HG03066 (cell line): ENCODE data around the gene PLEKHM3.

Experiments used
- ATAC-seq: cut with Tn5 transposase; IDR thresholded peaks from one replicate; pipeline ENCODE4 v1.9.1; 2021; ENCODE audit warnings: low read depth; ENCODE audit not compliant: unreplicated experiment

The PLEKHM3 gene

GRCh38 chr2:207868855-207869596 is 156.3 kb downstream of the PLEKHM3 start:
- ATAC-seq: no peak

DNA sequence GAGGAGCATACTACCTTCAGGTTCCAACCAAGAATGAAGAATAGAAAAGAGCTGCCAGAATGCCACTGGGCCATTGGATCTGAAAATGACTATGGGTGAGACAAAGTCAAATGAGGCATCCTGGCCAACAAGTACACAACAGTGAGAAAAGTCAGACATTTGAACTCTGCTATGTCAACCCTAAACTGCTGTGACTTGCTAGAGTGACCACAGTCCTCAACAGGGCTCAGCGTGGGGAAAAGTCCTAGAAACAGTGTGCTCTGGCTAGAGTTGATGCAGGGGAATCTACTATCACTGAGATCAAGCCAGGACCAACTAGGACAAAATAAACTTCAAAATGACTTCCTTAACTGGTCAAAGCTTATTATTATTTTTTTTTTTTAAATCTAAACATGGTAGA is 157.4 kb downstream of the PLEKHM3 start:
- ATAC-seq: no peak

GRCh38 chr2:207867056-207867455 is 158.3 kb downstream of the PLEKHM3 start:
- ATAC-seq: no peak

- no peak for ATAC-seq
These were observed 160.1 kb downstream of the PLEKHM3 start for GRCh38 chr2:207865210-207865609.

DNA sequence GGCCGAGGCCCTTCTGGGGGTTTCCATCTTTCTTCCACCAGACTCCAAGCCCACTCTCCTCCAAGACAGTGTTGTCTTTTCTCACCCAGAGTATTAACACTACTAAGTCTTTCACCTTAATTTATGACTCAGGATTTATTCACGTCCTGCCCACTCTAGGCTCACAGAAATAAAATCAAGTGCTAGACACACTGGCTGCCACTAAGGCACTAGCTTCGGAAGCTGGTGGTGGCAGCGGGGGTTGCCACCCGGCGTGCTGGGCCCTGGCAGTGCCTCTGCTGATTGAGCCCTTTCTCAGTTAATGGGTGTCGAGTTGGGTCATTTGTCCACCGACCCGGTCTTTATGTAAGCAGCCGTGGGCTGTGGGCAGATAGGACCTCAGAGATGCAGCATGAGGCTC is 162.0 kb downstream of the PLEKHM3 start:
- ATAC-seq: no peak

- ATAC-seq: no peak
These were observed 163.5 kb downstream of the PLEKHM3 start for GRCh38 chr2:207861789-207862188.

DNA sequence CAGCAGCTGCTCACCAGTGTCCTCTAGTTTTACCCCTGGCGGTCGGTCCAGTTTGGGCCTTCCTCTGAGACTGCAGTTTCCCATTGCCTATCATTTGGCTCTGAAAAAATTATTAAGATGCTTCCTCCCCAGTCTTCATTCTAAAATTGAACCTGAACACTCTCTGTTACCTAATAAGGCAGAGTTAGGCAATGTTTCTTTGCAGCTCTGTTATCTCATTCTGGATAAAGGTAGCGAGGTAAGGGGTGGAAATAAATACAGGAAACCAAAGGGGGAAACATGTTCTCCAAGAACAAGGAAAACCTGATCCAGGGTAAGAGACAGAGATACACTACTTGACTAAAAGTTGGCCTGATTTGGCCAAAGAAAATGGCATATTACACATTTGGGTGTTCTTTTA is 164.6 kb downstream of the PLEKHM3 start:
- ATAC-seq: no peak

DNA sequence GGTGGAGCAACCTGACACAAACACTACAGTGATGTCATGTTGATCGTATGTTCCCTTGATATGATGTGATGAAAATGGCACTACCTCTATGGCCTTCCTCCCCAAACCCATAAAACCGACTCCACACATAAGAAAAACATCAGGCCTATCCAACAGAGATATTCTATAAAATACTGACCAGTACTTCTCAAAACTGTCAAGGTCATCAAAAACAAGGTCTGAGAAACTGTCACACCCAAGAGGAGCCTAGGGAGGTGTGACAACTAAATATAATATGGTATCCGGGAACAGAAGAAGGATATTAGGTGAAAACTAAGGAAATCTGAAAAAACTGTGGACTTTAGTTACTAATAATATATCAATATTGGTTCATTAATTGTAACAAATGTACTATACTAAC is 169.7 kb downstream of the PLEKHM3 start:
- no peak for ATAC-seq

GRCh38 chr2:207854484-207855440 is 170.6 kb downstream of the PLEKHM3 start:
- ATAC-seq: no peak

DNA sequence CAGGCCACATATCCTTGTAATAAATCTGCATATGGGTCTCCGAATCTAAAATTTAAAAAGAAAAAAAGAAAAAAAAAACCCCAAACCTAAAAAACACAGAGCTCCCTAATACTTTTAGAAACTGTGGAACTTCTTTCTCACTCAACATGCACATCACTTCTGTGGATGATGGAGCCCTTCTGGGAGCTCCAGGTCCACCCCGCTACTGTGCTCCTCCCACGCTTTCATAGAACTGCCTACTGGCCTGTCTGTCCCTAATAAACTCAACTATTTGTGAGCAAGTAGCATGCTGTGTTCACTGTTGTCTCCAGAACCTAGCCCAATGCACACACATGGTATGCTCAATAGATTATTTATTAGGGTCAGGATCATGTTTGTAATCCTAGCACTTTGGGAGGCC is 172.5 kb downstream of the PLEKHM3 start:
- no peak for ATAC-seq

- no peak for ATAC-seq
These were observed 175.9 kb downstream of the PLEKHM3 start for GRCh38 chr2:207849443-207849842.

- ATAC-seq: no peak
These were observed 176.8 kb downstream of the PLEKHM3 start for GRCh38 chr2:207848545-207848928.

DNA sequence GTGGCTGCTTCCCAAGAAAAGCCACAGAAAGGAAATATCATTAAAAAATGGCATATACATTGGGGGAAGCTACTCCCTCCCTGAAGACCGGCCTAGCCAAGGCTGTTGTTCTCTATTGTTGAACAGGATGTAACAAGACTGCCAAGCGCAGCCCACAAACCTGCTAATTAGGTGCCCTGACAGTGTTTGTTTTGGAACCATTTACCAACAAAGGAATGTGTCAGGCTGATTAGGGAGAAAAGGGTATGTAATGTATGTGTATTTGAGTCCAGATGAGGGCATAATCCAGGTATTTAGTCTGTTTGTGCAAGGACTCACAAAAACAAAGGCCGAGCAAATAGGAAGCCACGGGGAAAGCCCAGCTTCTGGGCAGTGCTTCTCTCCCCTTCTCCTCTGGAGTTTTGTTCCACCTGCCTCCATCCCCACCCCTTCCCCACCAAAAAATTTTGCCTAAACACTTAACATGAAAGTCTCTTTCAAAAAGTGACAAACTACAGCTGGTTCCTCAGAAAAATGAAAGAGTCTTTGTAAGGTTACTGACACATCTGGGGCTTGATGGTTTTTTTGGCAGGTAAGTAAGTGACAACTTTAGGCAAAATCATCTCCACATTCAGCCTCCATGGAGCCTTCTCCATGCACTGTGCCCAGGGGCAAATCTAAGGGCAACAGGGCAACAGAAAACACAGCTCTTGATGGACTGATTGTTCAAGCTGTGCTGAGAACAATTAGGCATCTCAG is 177.4 kb downstream of the PLEKHM3 start:
- ATAC-seq: no peak

DNA sequence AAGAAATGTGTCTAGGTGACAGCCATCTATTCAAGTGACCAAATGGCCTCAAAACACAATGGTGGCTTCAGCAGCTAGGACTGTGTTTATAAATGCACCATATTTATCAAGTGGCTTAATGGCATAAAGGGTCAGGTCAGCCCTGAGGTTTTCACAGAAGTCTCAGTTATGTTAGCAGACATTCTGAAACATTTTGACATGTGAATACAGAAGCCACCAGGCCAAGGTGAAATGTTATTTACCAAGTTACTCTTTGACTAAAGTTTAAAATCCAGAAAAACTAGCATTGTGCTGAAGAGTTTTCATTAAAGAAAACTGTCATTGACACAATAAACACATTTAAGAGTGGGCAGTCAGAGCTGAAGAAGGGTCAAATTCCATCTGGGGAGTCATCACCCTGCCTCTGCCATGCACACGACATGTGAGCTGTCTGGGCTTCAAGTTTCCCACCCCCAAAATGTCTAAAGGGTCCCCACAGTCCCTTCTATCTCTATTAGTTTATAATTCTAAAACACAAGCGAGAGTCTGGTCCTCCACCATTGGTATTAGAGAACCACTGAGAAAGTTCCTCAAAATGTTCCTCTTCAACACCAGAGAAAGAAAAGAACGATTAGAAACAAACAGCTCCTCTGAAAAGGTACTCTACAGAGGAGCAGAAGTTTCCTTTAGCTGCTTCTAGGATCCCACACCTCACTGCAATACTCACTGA is 178.1 kb downstream of the PLEKHM3 start:
- ATAC-seq: no peak

GRCh38 chr2:207845202-207845864 is 180.0 kb downstream of the PLEKHM3 start:
- ATAC-seq: no peak

DNA sequence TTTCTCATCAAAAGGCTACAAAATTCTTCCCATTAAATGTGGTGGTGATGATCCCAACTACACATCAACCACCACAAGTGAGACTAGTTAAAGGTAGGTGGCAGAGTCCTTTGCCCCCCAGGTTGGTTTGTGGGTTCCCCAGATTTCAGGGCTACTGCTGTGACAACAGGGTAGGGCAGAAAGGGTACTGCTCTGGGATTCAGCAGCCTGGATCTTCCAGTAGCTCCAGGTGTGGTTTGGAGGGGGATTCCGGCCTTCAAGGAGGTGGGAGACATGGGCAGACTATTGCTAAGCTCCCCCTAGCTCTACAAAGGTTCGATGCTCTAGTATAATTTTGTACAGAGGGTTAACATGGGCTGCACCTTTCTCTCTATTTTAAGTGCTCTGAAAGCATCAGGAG is 180.7 kb downstream of the PLEKHM3 start:
- no peak for ATAC-seq

- no peak for ATAC-seq
These were observed 185.2 kb downstream of the PLEKHM3 start for GRCh38 chr2:207840101-207840500.

DNA sequence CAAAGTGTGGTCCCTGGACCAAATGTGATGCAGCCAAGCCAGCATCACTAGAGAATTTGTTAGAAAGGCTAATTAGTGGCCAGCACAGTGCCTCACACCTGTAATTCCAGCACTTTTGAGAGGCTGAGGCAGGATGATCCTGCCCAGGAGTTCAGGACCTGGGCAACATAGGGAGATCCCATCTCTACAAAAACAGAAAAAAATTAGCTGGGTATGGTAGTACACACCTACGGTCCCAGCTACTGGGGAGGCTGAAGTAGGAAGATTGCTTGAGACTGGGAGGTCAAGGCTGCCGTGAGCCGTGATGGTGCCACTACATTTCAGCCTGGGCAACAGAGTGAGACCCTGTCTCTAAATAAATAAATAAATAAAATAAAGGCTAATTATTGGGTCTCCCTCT is 185.8 kb downstream of the PLEKHM3 start:
- no peak for ATAC-seq

DNA sequence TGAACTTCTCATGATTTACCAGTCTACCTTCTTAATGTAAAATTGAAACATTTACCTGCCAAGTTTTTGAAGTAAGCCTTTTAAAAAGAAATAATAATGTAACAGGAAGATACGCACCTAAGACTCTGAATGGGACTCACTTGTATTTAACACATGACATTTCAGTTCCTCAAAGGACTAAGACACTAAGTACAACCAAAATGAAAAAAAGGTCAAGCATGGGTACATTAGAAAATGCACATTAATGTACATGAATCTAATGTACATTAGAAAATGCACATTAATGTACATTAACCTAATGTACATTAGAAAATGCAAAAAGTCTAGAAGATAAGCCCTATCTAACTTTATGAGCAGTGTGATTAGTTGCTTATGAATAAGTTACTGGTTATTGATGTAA is 186.3 kb downstream of the PLEKHM3 start:
- no peak for ATAC-seq
